NCI-H2081 treated with DMSO at 0.1 percent for 48 hours (cell line): Measurements from ENCODE around the gene ST8SIA6.
"Not testable (repeated sequence)": the region's sequence is repeated elsewhere in the genome, so short reads cannot be mapped to it uniquely, and the experiment has no call there.

ENCODE experiments used
- DNase-seq: peaks from one replicate; lab custom pipeline; 2025; lab: John Stamatoyannopoulos, UW

ST8SIA6 gene

DNA sequence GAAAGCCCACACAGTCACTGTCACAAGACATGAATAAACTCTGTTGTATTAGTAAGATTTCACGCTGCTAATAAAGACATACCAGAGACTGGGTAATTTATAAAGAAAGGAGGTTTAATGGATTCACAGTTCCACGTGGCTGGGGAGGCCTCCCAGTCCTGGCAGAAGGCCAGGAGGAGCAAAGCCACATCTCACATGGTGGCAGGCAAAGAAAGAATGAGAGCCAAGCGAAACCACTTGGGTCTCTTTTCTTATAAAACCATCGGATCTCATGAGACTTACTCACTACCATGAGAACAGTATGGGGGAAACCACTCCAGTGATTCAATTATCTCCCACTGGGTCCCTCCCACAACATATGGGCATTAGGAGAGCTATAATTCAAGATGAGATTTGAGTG is 110.2 kb downstream of the ST8SIA6 start:
- DNase-seq: no peak

GRCh38 chr10:17343118-17343517 is 111.3 kb downstream of the ST8SIA6 start:
- no peak for DNase-seq

DNA sequence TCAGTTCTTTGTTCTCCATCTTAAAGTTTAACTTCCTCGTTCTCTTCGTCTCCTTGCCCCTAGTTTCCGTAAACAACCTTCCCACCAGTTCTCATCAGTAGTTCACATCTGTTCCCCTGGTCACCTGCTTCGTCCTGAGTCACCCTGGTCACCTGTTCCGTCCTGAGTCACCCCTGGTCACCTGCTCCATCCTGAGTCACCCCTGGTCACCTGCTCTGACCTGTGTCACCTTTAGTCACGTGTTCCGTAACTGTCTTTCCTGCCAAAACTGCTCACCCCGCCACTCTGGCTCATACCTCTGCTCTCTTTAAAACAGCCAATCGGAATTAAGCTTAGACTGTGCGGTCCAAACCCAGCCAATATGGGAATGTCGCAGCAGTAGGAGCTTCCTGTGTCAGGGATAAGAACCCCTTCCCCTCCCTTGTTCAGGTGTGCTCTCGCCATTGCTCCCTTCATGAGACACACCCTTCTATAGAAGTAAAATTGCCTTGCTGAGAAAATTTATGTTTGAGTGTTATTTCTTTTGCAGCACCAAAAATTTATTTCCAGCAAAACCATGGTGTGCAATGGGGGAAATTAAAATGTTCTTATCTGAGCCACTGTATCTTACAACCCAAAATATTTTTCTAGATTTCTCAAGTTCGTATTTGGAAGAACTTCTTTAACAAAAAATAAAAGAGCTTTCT is 114.1 kb downstream of the ST8SIA6 start:
- no peak for DNase-seq

GRCh38 chr10:17335065-17335464 is 119.3 kb downstream of the ST8SIA6 start:
- DNase-seq: no peak

DNA sequence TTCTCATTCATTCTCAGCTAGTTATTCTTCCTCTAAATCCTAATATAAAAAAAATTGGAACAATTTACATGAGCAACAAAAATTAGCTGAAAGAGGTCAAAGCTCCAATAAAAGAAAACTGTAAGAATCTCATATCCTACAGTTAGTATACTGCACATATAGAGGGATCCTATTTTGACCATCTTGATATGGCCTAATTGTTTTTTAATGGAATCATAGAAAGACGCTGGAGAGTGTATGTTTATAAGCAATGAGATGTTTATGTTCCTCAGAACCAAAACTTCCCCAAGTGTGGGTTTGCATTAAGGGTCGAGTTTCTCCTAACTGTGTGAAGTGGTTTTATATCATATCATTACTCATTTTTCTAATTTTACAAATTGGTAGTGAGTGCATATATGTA is 123.9 kb downstream of the ST8SIA6 start:
- no peak for DNase-seq

DNA sequence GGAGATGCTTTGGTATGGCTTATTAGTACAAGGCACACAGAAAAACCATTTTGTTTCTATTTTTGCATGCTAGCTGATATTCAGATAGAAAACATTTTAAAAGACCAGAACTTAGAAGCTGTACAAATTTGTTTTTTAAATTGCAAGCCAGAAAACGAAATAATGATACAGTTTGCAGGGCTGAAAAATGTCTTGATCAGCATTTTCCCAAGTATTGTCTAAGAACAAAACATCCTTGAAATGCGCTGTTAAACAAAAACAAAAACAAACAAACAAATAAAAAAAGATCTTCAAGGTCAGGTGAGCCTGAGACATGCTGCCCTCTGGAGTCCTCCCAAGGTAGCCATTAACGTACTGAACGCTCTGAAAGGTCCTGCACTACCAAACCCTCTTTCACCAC is 128.0 kb downstream of the ST8SIA6 start:
- DNase-seq: no peak

DNA sequence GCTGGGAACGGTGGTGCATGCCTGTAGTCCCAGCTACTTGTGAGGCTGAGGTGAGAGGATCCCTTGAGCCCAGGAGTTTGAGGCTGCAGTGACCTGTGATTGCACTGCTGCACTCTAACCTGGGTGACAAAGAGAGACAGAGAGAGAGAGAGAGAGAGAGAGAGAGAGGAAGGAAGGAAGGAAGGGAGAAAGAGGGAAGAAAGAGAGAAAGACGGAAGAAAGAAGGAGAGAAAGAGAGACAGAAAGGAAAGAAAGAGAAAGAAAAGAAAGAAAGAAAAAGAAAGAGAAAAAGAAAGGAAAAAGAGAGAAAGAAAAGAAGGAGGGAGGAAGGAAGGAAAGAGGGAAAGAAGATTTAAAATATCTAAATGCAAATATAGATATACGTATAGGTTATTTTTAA is 132.4 kb downstream of the ST8SIA6 start:
- not testable (repeated sequence) for DNase-seq

GRCh38 chr10:17316488-17317170 is 137.8 kb downstream of the ST8SIA6 start:
- no peak for DNase-seq

DNA sequence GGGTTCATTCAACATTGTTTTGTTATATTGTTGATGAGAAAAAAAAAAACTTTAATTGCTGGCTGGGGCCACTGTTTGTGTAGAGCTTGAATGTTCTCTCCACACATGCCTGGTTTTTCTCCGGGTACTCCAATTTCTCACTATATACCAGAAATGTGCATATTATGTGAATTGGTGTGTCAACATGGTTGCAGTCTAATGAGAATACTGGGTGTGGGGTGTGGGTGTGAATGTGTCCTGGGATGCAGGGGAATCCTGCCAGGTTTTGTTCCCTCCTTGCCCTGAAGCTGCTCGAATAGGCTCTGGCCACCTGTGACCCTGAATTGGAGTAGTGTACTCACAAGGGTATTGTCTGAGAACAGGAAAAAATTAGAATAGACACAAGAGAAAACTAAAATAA is 145.0 kb downstream of the ST8SIA6 start:
- DNase-seq: no peak

DNA sequence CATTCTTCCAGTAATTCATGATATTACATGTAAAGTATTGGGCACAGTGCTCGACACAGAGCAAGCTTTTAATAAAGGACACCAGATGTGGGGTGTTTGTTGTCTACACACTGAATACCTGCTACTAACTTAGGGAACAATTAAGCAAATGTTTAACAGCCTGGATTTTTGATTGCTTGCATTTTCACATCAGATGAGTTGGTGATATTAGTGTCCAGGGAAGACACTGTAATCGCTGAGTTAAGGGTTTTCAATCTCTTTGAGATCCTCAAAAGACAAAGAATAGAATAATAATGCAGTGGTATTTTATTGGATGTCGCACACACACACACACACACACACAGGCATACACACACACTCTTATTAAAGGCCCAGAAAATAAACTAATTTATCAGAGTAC is 147.3 kb downstream of the ST8SIA6 start:
- no peak for DNase-seq

GRCh38 chr10:17292375-17292774 is 162.0 kb downstream of the ST8SIA6 start:
- DNase-seq: no peak

- no peak for DNase-seq
These were observed 164.2 kb downstream of the ST8SIA6 start for GRCh38 chr10:17290226-17290625.

- DNase-seq: no peak
These were observed 164.6 kb downstream of the ST8SIA6 start for GRCh38 chr10:17289763-17290162.

DNA sequence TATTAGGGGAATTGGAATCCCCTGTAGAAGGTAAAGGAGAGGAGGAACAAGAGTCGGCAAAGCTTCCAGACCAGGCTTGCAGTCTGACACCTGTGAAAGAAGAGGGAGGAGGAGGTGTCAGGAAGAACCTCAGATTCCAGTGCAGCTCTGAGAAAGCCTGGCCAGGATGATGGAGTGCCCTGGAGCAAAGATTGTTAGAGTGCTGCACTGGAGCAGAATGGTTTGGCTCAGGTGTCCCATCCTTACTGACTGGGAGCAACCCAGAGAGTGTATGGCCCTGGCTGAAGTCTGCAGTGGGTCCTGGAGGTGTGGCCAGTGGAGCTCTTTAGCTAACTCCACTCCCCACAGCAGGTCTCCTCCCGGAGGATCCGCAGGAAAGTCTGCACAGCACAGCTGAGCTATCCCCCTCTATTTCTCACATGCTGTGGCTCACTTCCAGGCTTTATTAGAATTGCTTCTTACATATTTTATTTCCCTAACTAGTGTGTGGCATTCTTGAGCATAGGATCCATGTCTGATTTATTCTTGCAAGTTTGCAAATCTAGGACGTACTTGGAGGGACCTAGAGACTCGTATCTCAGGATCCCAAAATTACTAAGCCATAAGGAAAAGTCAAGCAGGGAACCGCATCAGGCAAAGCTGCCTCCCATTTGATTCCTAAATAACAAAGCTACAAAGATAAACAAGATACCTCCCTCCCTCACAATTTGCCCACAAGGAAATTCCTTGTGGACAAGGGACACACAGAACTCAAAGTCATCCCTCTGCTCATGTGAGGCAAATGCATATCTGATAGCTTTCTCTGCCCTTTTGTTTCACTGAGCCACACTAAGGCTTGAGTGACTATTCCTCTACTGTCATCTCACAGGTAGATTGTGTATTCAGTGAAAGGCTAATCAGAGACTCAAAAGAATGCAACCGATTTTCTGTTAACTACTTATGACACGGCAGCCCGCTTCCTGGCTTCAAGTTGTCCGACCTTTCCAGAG is 167.5 kb downstream of the ST8SIA6 start:
- DNase-seq: no peak

GRCh38 chr10:17282311-17282710 is 172.1 kb downstream of the ST8SIA6 start:
- DNase-seq: no peak

- no peak for DNase-seq
These were observed 175.7 kb downstream of the ST8SIA6 start for GRCh38 chr10:17278607-17279240.

GRCh38 chr10:17276756-17277424 is 177.5 kb downstream of the ST8SIA6 start:
- no peak for DNase-seq

DNA sequence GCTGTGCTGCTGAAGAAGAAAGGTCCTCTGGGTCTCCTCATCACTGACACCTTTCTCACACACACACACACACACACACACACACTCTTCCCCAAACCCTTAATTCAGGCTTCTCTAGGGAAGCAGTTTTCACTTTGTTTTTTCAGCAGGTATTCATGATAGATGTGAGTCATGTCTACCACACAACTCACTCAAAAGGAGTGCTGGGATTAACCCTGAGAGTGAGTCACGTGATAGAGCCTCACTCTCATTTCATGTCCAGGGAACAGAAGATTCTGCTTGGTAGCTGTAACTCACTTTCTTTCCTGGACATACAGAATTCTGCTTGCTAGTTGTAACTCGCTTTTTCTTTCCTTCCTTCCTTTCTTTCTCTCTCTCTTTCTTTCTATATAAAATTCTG is 181.0 kb downstream of the ST8SIA6 start:
- DNase-seq: no peak

GRCh38 chr10:17272648-17273047 is 181.7 kb downstream of the ST8SIA6 start:
- no peak for DNase-seq
